Karpas-422 (cell line): ENCODE data around the gene ATXN1L. TPM values are rescaled to one million over a fixed set of nuclear protein-coding genes. Genes with fewer than 3 reads are reported as not detected.
"Not testable (repeated sequence)": the region's sequence is repeated elsewhere in the genome, so short reads cannot be mapped to it uniquely, and the experiment has no call there.

ENCODE experiments used
- DNase-seq: peaks from one replicate; pipeline ENCODE4 v3.0.0-alpha.2; 2015
- H2AFZ ChIP-seq: fragments of 200-600 bp; sonication (generic); 2 replicates; pipeline ENCODE4 v1.6.1; 2014; ENCODE audit warnings: antibody characterized with exemption, low read length, mixed read lengths
- H3K27ac ChIP-seq: fragments of 200-600 bp; sonication (generic); 2 replicates; pipeline ENCODE4 v1.5.1; 2014; ENCODE audit warnings: mild to moderate bottlenecking, low read length, moderate library complexity
- H3K27me3 ChIP-seq: fragments of 200-600 bp; sonication (generic); 2 replicates; pipeline ENCODE4 v1.6.1; 2014; ENCODE audit warnings: low read length, mixed read lengths
- H3K36me3 ChIP-seq: fragments of 200-600 bp; sonication (generic); 2 replicates; pipeline ENCODE4 v1.6.1; 2014; ENCODE audit warnings: low read length, mixed read lengths; ENCODE audit not compliant: insufficient read depth
- H3K4me1 ChIP-seq: fragments of 200-600 bp; sonication (generic); 2 replicates; pipeline ENCODE4 v1.6.1; 2014; ENCODE audit warnings: mild to moderate bottlenecking, low read length, mixed read lengths
- H3K4me2 ChIP-seq: fragments of 200-600 bp; sonication (generic); 2 replicates; pipeline ENCODE4 v1.6.1; 2014; ENCODE audit warnings: low read length, low read depth, mild to moderate bottlenecking; ENCODE audit not compliant: poor library complexity, severe bottlenecking
- H3K4me3 ChIP-seq: fragments of 200-600 bp; sonication (generic); 2 replicates; pipeline ENCODE4 v1.5.1; 2014; ENCODE audit warnings: mild to moderate bottlenecking, antibody characterized with exemption, low read length, mixed read lengths
- H3K79me2 ChIP-seq: fragments of 200-600 bp; sonication (generic); 2 replicates; pipeline ENCODE4 v1.6.1; 2014; ENCODE audit warnings: mild to moderate bottlenecking, low read length, mixed read lengths
- H3K9ac ChIP-seq: fragments of 200-600 bp; sonication (generic); 2 replicates; pipeline ENCODE4 v1.6.0; 2014; ENCODE audit warnings: low read length
- H3K9me2 ChIP-seq: fragments of 200-600 bp; sonication (generic), shearing (Covaris generic); replicated peaks from 2 replicates; pipeline ENCODE4 v1.6.0; 2014; ENCODE audit warnings: mild to moderate bottlenecking, low read length, moderate library complexity; ENCODE audit not compliant: insufficient read depth
- H3K9me3 ChIP-seq: fragments of 300-700, 200-600 bp; sonication (generic); 2 replicates; pipeline ENCODE4 v1.6.1; 2014; ENCODE audit warnings: low read length, mixed read lengths
- H4K20me1 ChIP-seq: fragments of 200-600 bp; sonication (generic); 2 replicates; pipeline ENCODE4 v1.6.1; 2014; ENCODE audit warnings: mild to moderate bottlenecking, antibody characterized with exemption, low read length, low read depth; ENCODE audit not compliant: insufficient read depth
- total RNA-seq: library from RNA; depleted of rRNA; stranded (reverse); fragments of >200 nt; shearing (Covaris generic); gene quantifications from 2 replicates; pipeline ENCODE4 v1.2.3, GENCODE V29; 2014; ENCODE audit warnings: low replicate concordance

ATXN1L gene
- total RNA-seq, 1 experiment from 2014 or later: 15.1 TPM

- Histone ChIP-seq H3K79me2 (peaks cover 36% of the 10 kb centered on the region), H3K4me3 (no peak overlapping the region), H3K36me3 (no peaks in the 10 kb centered on the region; the same call in 1 of the 2 replicates), H3K9me2 (no peaks in the 10 kb centered on the region), H3K4me2 (no peak overlapping the region), H4K20me1 (peaks cover 10% of the 10 kb centered on the region; the same call in 1 of the 2 replicates), H3K27ac (no peak overlapping the region), H3K27me3 (no peaks in the 10 kb centered on the region), H2AFZ (no peak overlapping the region), H3K9me3 (no peaks in the 10 kb centered on the region), H3K4me1 (peaks cover 26% of the 10 kb centered on the region), H3K9ac (no peak overlapping the region)
- DNase-seq: no peak
Observed at GRCh38 chr16:71855937-71856662, 10.3 kb downstream of the ATXN1L start.

- Histone ChIP-seq H3K27me3 (no peaks in the 10 kb centered on the region), H3K9me2 (no peaks in the 10 kb centered on the region), H3K9me3 (no peaks in the 10 kb centered on the region), H3K4me2 (no peak overlapping the region), H4K20me1 (peaks cover 6% of the 10 kb centered on the region; the same call in 1 of the 2 replicates), H3K79me2 (peaks cover 11% of the 10 kb centered on the region; the same call in 1 of the 2 replicates), H2AFZ (no peak overlapping the region), H3K9ac (no peak overlapping the region), H3K4me1 (no peaks in the 10 kb centered on the region), H3K36me3 (no peaks in the 10 kb centered on the region; the same call in 1 of the 2 replicates), H3K27ac (no peak overlapping the region), H3K4me3 (no peak overlapping the region)
- DNase-seq: no peak
Observed at GRCh38 chr16:71859762-71860521, 14.2 kb downstream of the ATXN1L start.

- no peaks in the 10 kb centered on the region for H3K9me3 ChIP-seq
- H3K4me3 ChIP-seq: no peak overlapping the region
- no peaks in the 10 kb centered on the region for H3K9me2 ChIP-seq
- H3K4me2 ChIP-seq: no peak overlapping the region
- no peak overlapping the region for H2AFZ ChIP-seq
- H3K27ac ChIP-seq: no peak overlapping the region
- DNase-seq: no peak
- no peaks in the 10 kb centered on the region for H3K27me3 ChIP-seq
- H3K79me2 ChIP-seq: no peaks in the 10 kb centered on the region
- no peaks in the 10 kb centered on the region for H3K4me1 ChIP-seq
- no peaks in the 10 kb centered on the region for H4K20me1 ChIP-seq
- H3K36me3 ChIP-seq: no peaks in the 10 kb centered on the region; the same call in 1 of the 2 replicates
- no peak overlapping the region for H3K9ac ChIP-seq
Observed at GRCh38 chr16:71863995-71864394, 18.2 kb downstream of the ATXN1L start.

- H3K27ac ChIP-seq: no peak overlapping the region
- H3K4me3 ChIP-seq: no peak overlapping the region
- H3K79me2 ChIP-seq: no peaks in the 10 kb centered on the region
- H3K36me3 ChIP-seq: no peaks in the 10 kb centered on the region; the same call in 1 of the 2 replicates
- no peaks in the 10 kb centered on the region for H3K9me2 ChIP-seq
- no peak for DNase-seq
- no peak overlapping the region for H3K9ac ChIP-seq
- no peaks in the 10 kb centered on the region for H3K4me1 ChIP-seq
- no peaks in the 10 kb centered on the region for H4K20me1 ChIP-seq
- no peaks in the 10 kb centered on the region for H3K9me3 ChIP-seq
- H3K27me3 ChIP-seq: no peaks in the 10 kb centered on the region
- H3K4me2 ChIP-seq: no peak overlapping the region
- H2AFZ ChIP-seq: no peak overlapping the region
Observed at GRCh38 chr16:71865173-71865863, 19.5 kb downstream of the ATXN1L start.

- not testable (repeated sequence) for H3K27me3 ChIP-seq, DNase-seq, H3K79me2 ChIP-seq, H3K9ac ChIP-seq, H3K27ac ChIP-seq, H3K4me3 ChIP-seq, H3K4me2 ChIP-seq, H3K36me3 ChIP-seq, H3K9me3 ChIP-seq, H4K20me1 ChIP-seq, H3K4me1 ChIP-seq, H3K9me2 ChIP-seq, H2AFZ ChIP-seq
Observed at GRCh38 chr16:71867175-71867574, 21.4 kb downstream of the ATXN1L start.

- Histone ChIP-seq H3K36me3 (no peaks in the 10 kb centered on the region; the same call in 1 of the 2 replicates), H3K4me1 (no peaks in the 10 kb centered on the region), H3K9me2 (no peaks in the 10 kb centered on the region), H3K4me3 (no peak overlapping the region), H3K79me2 (no peaks in the 10 kb centered on the region), H3K9ac (no peak overlapping the region), H4K20me1 (no peaks in the 10 kb centered on the region), H3K9me3 (no peaks in the 10 kb centered on the region), H3K27ac (no peak overlapping the region), H2AFZ (no peak overlapping the region), H3K4me2 (no peak overlapping the region), H3K27me3 (no peaks in the 10 kb centered on the region)
- DNase-seq: no peak
Observed at GRCh38 chr16:71867939-71868338, 22.2 kb downstream of the ATXN1L start.

- no peaks in the 10 kb centered on the region for H3K9me2 ChIP-seq
- H3K27ac ChIP-seq: no peak overlapping the region
- no peaks in the 10 kb centered on the region for H3K4me1 ChIP-seq
- no peaks in the 10 kb centered on the region for H3K79me2 ChIP-seq
- no peaks in the 10 kb centered on the region for H3K27me3 ChIP-seq
- no peak overlapping the region for H3K4me2 ChIP-seq
- H3K36me3 ChIP-seq: no peaks in the 10 kb centered on the region; the same call in 1 of the 2 replicates
- no peak overlapping the region for H2AFZ ChIP-seq
- H3K9ac ChIP-seq: no peak overlapping the region
- no peak for DNase-seq
- no peaks in the 10 kb centered on the region for H3K9me3 ChIP-seq
- H4K20me1 ChIP-seq: no peaks in the 10 kb centered on the region
- no peak overlapping the region for H3K4me3 ChIP-seq
Observed at GRCh38 chr16:71869089-71869488, 23.3 kb downstream of the ATXN1L start.

GRCh38 chr16:71870818-71871217 is 25.0 kb downstream of the ATXN1L start:
- Histone ChIP-seq H3K9me3 (no peaks in the 10 kb centered on the region), H4K20me1 (no peaks in the 10 kb centered on the region), H3K27ac (no peak overlapping the region), H3K27me3 (no peaks in the 10 kb centered on the region), H3K4me1 (no peaks in the 10 kb centered on the region), H3K4me3 (no peak overlapping the region), H2AFZ (no peak overlapping the region), H3K9ac (no peak overlapping the region), H3K4me2 (no peak overlapping the region), H3K36me3 (peaks cover 5% of the 10 kb centered on the region; the same call in 1 of the 2 replicates), H3K79me2 (no peaks in the 10 kb centered on the region), H3K9me2 (no peaks in the 10 kb centered on the region)
- DNase-seq: no peak
